Endothelial cell of umbilical vein (primary cell): Measurements from ENCODE around the gene DRAM1. TPM values are rescaled to one million over a fixed set of nuclear protein-coding genes. Genes with fewer than 3 reads are reported as not detected.

Experiments used
- BruUV-seq: library from RNA; stranded (reverse); fragments of 400-500 nt; replicated peaks from 2 replicates; lab custom pipeline; 2021; lab: Mats Ljungman, UMichigan
- CTCF ChIA-PET: fragments of 300-600, 350-600 bp; sonication (Branson Sonifier 250); formaldehyde crosslinking; loops from one replicate; lab custom pipeline; 2021; ENCODE audit warnings: antibody characterized with exemption, inconsistent platforms; lab: Charles Lee
- POLR2A ChIA-PET: fragments of 300-600, 350-600 bp; sonication (Branson Sonifier 250); formaldehyde crosslinking; loops from one replicate; lab custom pipeline; 2021; ENCODE audit warnings: antibody characterized with exemption, inconsistent platforms; lab: Charles Lee
- DNase-seq: peaks from one replicate; pipeline ENCODE4 v3.0.0-alpha.2; 2011; ENCODE audit warnings: low read depth, low spot score
- FAIRE-seq: peaks from 2 replicates; lab custom pipeline; 2011; peaks lifted over from hg19 to GRCh38; lab: Jason Lieb, UNC
- H2AFZ ChIP-seq: 2 replicates; pipeline ENCODE4 v1.6.0; 2012; ENCODE audit warnings: low read depth, low read length, control low read depth, inconsistent platforms
- H3K27ac ChIP-seq: 2 replicates; pipeline ENCODE4 v1.5.1; 2011; ENCODE audit warnings: low read depth, mild to moderate bottlenecking, control low read depth, low read length, moderate library complexity; ENCODE audit not compliant: insufficient read depth
- H3K27me3 ChIP-seq, 2 experiments: 2 replicates each; pipeline versions ENCODE4 v1.6.0 to v1.6.1; 2011; ENCODE audit warnings: low read length in 2 of 2, mixed read lengths in 1 of 2; ENCODE audit not compliant: control insufficient read depth in 2 of 2, insufficient read depth in 2 of 2
- H3K36me3 ChIP-seq, 2 experiments: 2 replicates in 1 of 2; 3 replicates in 1 of 2; pipeline ENCODE4 v1.5.1; 2011; ENCODE audit warnings: low read length in 2 of 2, mild to moderate bottlenecking in 1 of 2, moderate library complexity in 1 of 2; ENCODE audit not compliant: control insufficient read depth in 2 of 2, insufficient read depth in 2 of 2; ENCODE audit errors: extremely low read depth in 1 of 2
- H3K4me1 ChIP-seq: 3 replicates; pipeline ENCODE4 v1.5.1; 2011; ENCODE audit warnings: mild to moderate bottlenecking, low read length; ENCODE audit not compliant: control insufficient read depth, insufficient read depth; ENCODE audit errors: extremely low read depth
- H3K4me2 ChIP-seq: 2 replicates; pipeline ENCODE4 v1.6.1; 2011; ENCODE audit warnings: low read length, control low read depth, mixed read lengths; ENCODE audit not compliant: insufficient read depth
- H3K4me3 ChIP-seq, 3 experiments: fragments of 200-600 bp in 1 of 3; sonication (generic), shearing (Covaris generic) in 1 of 3; replicated peaks in 1 of 3; 2 replicates each; pipeline ENCODE4 v1.5.1; 2011 to 2016; ENCODE audit warnings: control low read depth in 3 of 3, low read length in 3 of 3, mild to moderate bottlenecking in 2 of 3, inconsistent platforms in 1 of 3, low read depth in 1 of 3, moderate library complexity in 1 of 3; ENCODE audit not compliant: insufficient read depth in 1 of 3
- H3K79me2 ChIP-seq: 2 replicates; pipeline ENCODE4 v1.6.0; 2012; ENCODE audit warnings: low read length, inconsistent platforms; ENCODE audit not compliant: control insufficient read depth, insufficient read depth
- H3K9ac ChIP-seq: replicated peaks from 2 replicates; pipeline ENCODE3; 2011; ENCODE audit warnings: low read length, control low read depth; ENCODE audit not compliant: insufficient read depth; ENCODE audit errors: extremely low read depth
- H3K9me1 ChIP-seq: replicated peaks from 3 replicates; pipeline ENCODE4 v1.6.0; 2011; ENCODE audit warnings: mild to moderate bottlenecking, low read length; ENCODE audit not compliant: control insufficient read depth, insufficient read depth; ENCODE audit errors: extremely low read depth
- H3K9me3 ChIP-seq: replicated peaks from 2 replicates; pipeline ENCODE4 v1.5.1; 2012; ENCODE audit warnings: low read length, inconsistent platforms; ENCODE audit not compliant: control insufficient read depth, insufficient read depth
- H4K20me1 ChIP-seq: replicated peaks from 2 replicates; pipeline ENCODE3; 2011; ENCODE audit warnings: mild to moderate bottlenecking, low read length; ENCODE audit not compliant: control insufficient read depth, insufficient read depth; ENCODE audit errors: extremely low read depth
- EZH2 ChIP-seq: IDR thresholded peaks from 2 replicates; pipeline ENCODE4 v1.6.1; 2012; ENCODE audit warnings: borderline replicate concordance, low read depth, mild to moderate bottlenecking, moderate library complexity, low read length, inconsistent platforms; ENCODE audit not compliant: severe bottlenecking
- FOS ChIP-seq: IDR thresholded peaks from 2 replicates; pipeline ENCODE4 v1.6.1; 2011; ENCODE audit warnings: mild to moderate bottlenecking, low read length, moderate library complexity, borderline replicate concordance; ENCODE audit not compliant: insufficient read depth
- GATA2 ChIP-seq: IDR thresholded peaks from 2 replicates; pipeline ENCODE4 v1.7.0; 2011; ENCODE audit warnings: low read depth, mild to moderate bottlenecking, moderate library complexity, mixed read lengths, low read length; ENCODE audit not compliant: insufficient read length, insufficient read depth
- JUN ChIP-seq: IDR thresholded peaks from 2 replicates; pipeline ENCODE4 v1.6.1; 2011; ENCODE audit warnings: borderline replicate concordance, low read depth; ENCODE audit not compliant: insufficient read length, insufficient read depth
- MAX ChIP-seq: IDR thresholded peaks from 2 replicates; pipeline ENCODE4 v1.6.1; 2011; ENCODE audit not compliant: insufficient read depth, insufficient read length
- MYC ChIP-seq: IDR thresholded peaks from one replicate; pipeline ENCODE4 v1.6.1; 2011; ENCODE audit warnings: mild to moderate bottlenecking, low read depth, low read length
- POLR2A ChIP-seq: IDR thresholded peaks from 2 replicates; pipeline ENCODE4 v1.6.1; 2012; ENCODE audit warnings: low read depth, mild to moderate bottlenecking, control low read depth, low read length
- POLR2AphosphoS5 ChIP-seq: IDR thresholded peaks from 2 replicates; pipeline ENCODE4 v1.6.1; 2012; ENCODE audit warnings: low read depth, mild to moderate bottlenecking, control low read depth, low read length, moderate library complexity; ENCODE audit not compliant: insufficient read depth
- dilution Hi-C: fragments of 300-500 bp; cut with MboI; formaldehyde crosslinking; loops from one replicate; pipeline ENCODE4 v1.15.0; 2019; ENCODE audit warnings: low sequenced_read_pairs; ENCODE audit not compliant: extremely low pct_ligation_motif_present
- intact Hi-C: fragments of 100-400 bp; cut with micrococcal nuclease; formaldehyde crosslinking; loops from one replicate; pipeline ENCODE4 v1.10.0; 2022
- polyA plus RNA-seq, 4 experiments: library from polyadenylated mRNA; depleted of rRNA in 3 of 4; stranded (reverse) in 3 of 4; unstranded in 1 of 4; fragments of >200 nt; gene quantifications; 2 replicates each; pipeline versions ENCODE4 v1.2.1 to v1.2.3, GENCODE V29; 2011 to 2012; ENCODE audit warnings: missing spikeins in 1 of 4
- total RNA-seq: library from RNA; stranded (reverse); gene quantifications from 2 replicates; pipeline ENCODE4 v1.2.3, GENCODE V29; 2021
- TF ChIP-seq, protein P1 (sequence below), 2 donors: IDR thresholded peaks; 1 replicate in 1 of 2; 2 replicates in 1 of 2; pipeline ENCODE4 v1.5.1; 2011; ENCODE audit warnings: low read length in 2 of 2, mild to moderate bottlenecking in 2 of 2, moderate library complexity in 2 of 2, control low read depth in 1 of 2, inconsistent platforms in 1 of 2, low read depth in 1 of 2; ENCODE audit not compliant: insufficient read depth in 1 of 2; ENCODE audit errors: extremely low read depth in 1 of 2

The DRAM1 gene
- total and polyA plus RNA-seq, 2 donors (not counting 3 experiments of a cell fraction or from before 2014, with no cell fraction given): 24.6 to 46.3 TPM

DNA sequence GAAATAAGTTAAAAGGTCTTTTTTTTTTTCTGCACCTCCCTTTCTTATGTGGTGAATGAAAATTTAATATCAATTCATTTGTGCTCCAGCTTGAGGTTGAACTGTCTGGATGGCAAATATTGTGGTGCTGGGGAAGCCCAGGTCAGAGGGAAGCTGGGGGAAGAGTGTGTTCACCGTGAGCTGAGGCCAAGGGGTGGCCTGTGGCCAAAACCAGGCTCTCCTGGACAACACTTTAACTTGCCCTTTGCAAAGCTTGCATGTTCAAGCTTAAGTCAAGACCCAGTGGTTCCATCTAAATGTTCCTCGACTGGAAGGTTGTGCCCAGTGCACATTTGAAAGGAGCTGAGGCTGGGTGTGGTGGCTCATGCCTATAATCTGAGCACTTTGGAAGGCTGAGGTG is 28.8 kb downstream of the DRAM1 start:
- H3K79me2 ChIP-seq: no peaks in the 10 kb centered on the region
- DNase-seq (no peak), FAIRE-seq (no peak)
- H3K4me1 ChIP-seq: peaks cover 9% of the 10 kb centered on the region
- no TSS peak for BruUV-seq
- H3K9ac ChIP-seq: no peak overlapping the region
- TF ChIP-seq FOS (no peak), EZH2 (no peak), JUN (no peak), POLR2A (no peak), GATA2 (no peak), MAX (no peak), MYC (no peak), POLR2AphosphoS5 (no peak)
- TF ChIP-seq, protein P1, sequence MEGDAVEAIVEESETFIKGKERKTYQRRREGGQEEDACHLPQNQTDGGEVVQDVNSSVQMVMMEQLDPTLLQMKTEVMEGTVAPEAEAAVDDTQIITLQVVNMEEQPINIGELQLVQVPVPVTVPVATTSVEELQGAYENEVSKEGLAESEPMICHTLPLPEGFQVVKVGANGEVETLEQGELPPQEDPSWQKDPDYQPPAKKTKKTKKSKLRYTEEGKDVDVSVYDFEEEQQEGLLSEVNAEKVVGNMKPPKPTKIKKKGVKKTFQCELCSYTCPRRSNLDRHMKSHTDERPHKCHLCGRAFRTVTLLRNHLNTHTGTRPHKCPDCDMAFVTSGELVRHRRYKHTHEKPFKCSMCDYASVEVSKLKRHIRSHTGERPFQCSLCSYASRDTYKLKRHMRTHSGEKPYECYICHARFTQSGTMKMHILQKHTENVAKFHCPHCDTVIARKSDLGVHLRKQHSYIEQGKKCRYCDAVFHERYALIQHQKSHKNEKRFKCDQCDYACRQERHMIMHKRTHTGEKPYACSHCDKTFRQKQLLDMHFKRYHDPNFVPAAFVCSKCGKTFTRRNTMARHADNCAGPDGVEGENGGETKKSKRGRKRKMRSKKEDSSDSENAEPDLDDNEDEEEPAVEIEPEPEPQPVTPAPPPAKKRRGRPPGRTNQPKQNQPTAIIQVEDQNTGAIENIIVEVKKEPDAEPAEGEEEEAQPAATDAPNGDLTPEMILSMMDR (IDR thresholded peaks at IDR 0.05; ENCODE audit: extremely low read depth in 1 of 2, insufficient read depth in 1 of 2, low read depth in 1 of 2, low read length in 2 of 2): no peak
- H4K20me1 ChIP-seq: no peaks in the 10 kb centered on the region
- intact Hi-C loops (no loop called here), dilution Hi-C loops (no loop called here)
- no peak overlapping the region for H3K4me2 ChIP-seq
- CTCF ChIA-PET: interaction anchor here (0.7 to 1.0 kb wide), 4 partner anchors 9 to 1733 kb away, joined by 3 to 6 read pairs (median 3); no protein-coding TSS in a partner anchor
- no peak overlapping the region for H3K4me3 ChIP-seq
- H3K36me3 ChIP-seq: no peaks in the 10 kb centered on the region
- no peaks in the 10 kb centered on the region for H3K27me3 ChIP-seq
- H2AFZ ChIP-seq: no peak overlapping the region
- H3K9me3 ChIP-seq: no peaks in the 10 kb centered on the region
- H3K27ac ChIP-seq: no peak overlapping the region
- H3K9me1 ChIP-seq: no peaks in the 10 kb centered on the region
- POLR2A ChIA-PET: no interaction called here
